GM20000 (cell line): ENCODE measurements around the gene SKOR1.

ENCODE experiments used
- DNase-seq: peaks from one replicate; pipeline ENCODE4 v3.0.0; 2012; ENCODE audit warnings: low spot score
- TF ChIP-seq, protein P1 (sequence below): IDR thresholded peaks from 2 replicates; pipeline ENCODE4 v1.5.1; 2012; ENCODE audit warnings: mild to moderate bottlenecking, control low read depth; ENCODE audit errors: extremely low read depth, missing control alignments

The SKOR1 gene

GRCh38 chr15:67840749-67841512 is 15.6 kb downstream of the SKOR1 start:
- DNase-seq, result no peak
- TF ChIP-seq, protein P1, sequence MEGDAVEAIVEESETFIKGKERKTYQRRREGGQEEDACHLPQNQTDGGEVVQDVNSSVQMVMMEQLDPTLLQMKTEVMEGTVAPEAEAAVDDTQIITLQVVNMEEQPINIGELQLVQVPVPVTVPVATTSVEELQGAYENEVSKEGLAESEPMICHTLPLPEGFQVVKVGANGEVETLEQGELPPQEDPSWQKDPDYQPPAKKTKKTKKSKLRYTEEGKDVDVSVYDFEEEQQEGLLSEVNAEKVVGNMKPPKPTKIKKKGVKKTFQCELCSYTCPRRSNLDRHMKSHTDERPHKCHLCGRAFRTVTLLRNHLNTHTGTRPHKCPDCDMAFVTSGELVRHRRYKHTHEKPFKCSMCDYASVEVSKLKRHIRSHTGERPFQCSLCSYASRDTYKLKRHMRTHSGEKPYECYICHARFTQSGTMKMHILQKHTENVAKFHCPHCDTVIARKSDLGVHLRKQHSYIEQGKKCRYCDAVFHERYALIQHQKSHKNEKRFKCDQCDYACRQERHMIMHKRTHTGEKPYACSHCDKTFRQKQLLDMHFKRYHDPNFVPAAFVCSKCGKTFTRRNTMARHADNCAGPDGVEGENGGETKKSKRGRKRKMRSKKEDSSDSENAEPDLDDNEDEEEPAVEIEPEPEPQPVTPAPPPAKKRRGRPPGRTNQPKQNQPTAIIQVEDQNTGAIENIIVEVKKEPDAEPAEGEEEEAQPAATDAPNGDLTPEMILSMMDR, result no peak

DNA sequence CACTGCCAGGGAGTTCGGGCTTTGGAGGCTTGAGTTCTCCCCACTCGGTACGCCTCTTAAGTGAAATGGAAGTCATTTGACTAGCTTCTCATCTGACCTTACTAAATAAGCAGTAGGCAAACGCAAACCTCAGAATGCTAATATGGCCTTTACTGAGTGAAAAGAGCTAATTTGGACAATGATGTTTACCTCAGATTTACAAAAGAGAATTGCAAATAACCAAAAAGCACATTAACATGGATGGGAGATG is 16.1 kb downstream of the SKOR1 start:
- no peak for DNase-seq
- TF ChIP-seq, protein P1, result no peak

DNA sequence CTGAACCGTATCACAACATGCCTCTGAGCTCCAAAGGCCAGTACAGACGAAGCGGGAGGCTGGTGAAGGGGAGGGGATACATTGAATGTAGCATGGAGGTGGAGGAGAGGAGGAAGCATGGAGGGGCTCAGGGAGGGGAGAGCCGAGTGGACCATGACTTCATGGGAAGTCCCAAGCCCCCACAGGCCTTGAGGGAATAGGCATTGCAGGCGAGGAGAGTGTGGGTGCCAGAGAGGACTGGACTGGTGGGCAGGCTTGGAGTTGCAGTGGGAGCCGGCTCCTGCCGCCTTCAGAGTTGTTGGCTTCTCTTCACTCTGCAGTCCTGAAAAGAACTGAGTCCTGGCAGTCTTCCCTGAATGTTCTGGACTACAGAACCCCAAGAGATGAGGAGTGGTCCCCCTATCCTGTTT is 17.8 kb downstream of the SKOR1 start:
- TF ChIP-seq, protein P1, result no peak
- DNase-seq, result no peak

DNA sequence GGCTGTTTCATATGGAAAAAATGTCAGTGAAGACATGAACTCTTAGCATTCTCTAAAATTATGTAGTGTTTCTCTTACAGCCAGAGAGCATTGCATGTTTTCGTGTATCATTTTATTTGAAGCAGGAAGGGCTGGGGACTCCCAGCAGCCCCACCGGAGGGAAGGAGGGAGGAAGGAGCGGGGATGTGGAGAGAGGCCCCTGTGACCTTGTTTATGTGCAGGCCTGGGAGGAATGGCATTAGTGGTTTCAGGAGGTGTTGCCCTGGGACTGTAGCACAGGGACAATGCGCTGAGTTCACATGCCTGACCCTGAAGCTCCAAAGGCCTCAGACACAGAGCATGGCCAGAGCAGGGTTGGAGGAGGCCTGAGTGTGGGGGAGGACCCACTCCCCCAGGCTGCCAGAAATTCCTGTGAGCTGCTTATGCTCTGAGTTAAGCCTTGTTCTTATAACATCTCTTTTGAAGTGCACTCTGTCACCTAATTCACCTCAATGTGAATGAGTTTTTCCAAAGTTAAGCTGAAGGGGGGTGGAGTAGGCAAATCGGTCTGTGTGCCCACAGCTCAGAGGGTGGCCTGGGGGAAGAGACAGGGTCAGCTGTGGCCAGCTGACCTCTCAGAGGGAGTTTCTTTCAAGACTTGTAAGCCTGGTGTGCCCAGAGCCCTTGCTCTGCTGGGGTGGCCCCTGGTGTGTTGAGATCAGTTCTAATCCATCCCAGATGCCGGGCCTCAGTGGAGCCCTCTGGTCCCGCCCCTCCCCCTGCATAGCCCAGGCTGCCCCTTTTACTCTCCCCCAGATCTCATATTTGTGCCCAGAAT is 18.5 kb downstream of the SKOR1 start:
- no peak for DNase-seq
- TF ChIP-seq, protein P1, result no peak

DNA sequence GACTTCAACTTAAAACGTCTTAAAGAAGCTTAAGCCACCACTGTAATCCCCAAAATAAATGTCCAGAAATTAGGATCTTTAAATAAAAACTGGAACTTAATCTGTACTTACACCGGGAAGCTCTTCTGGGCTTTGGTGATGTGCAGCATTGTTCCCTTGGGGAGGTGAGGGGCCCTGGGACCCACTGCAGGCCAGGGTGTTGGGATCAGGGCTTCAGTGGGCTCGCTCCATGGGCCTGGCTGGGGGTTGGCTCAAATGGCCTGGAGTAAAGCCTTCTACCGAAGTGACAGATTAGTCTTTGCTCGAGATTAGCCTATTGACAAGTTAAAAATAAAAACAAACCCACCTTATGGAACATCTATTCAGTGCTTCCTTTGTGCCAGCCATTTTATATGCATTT is 20.7 kb downstream of the SKOR1 start:
- no peak for DNase-seq
- TF ChIP-seq, protein P1, result no peak

DNA sequence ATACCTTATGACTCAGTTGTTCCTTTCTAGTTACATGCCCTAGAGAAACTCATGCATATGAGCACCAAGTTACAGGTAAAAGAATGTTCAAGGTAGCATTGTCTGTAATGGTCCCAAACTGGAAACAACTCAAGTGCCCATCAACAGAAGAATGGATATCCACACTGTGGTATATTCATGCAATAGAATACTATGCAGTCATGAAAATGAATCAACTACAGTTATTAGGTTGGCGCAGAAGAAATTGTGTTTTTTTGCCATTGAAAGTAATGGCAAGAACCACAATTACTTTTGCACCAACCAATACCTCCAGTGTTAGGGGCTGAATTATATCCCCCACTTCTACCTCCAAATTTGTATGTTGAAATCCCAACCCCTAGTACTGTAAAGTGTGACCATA is 24.2 kb downstream of the SKOR1 start:
- DNase-seq, result no peak
- TF ChIP-seq, protein P1, result no peak

GRCh38 chr15:67850336-67850735 is 25.0 kb downstream of the SKOR1 start:
- no peak for DNase-seq
- TF ChIP-seq, protein P1, result no peak
